ENCODE measurements around the gene CAPZA1. TPM values are rescaled to one million over a fixed set of nuclear protein-coding genes. Genes with fewer than 3 reads are reported as not detected.

The CAPZA1 gene
- total and polyA plus RNA-seq, 2 of the 8 experiments (the other 6 are each of a cell fraction or from before 2014, with no cell fraction given), result 48.9 to 107 TPM

DNA sequence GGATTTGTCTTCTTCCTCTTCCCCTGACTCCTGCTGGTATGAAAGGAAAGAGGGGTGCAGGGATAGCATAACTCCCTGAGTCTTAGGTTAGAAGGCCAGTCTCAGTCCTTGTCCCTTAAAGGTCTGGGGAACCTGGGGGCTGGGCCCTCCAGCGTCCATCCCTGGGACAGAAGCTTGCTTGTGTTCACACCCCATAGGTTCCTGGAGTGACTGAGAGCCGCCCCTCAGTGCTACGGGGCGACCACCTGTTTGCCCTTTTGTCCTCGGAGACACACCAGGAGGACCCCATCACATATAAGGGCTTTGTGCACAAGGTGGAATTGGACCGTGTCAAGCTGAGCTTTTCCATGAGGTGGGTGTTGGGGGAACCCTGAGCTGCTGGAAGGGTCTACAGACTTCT is 74.2 kb downstream of the CAPZA1 start (continued):
- TF ChIP-seq FOSL1 (IDR thresholded peaks at IDR 0.05; ENCODE audit: insufficient read depth, low read depth, low read length) (no peak), KDM1A (IDR thresholded peaks at IDR 0.05; ENCODE audit: borderline replicate concordance, low read length) (no peak), RFX5 (IDR thresholded peaks at IDR 0.05; ENCODE audit: borderline replicate concordance, low read depth, low read length) (no peak)
